Ishikawa (cell line): ENCODE measurements around the gene LYL1.

Source experiments
- CEBPB ChIP-seq: IDR thresholded peaks from 2 replicates; pipeline ENCODE4 v1.6.1; 2012
- CREB1 ChIP-seq: IDR thresholded peaks from 2 replicates; pipeline ENCODE4 v1.6.1; 2012; ENCODE audit warnings: low read depth
- EGR1 ChIP-seq: IDR thresholded peaks from 2 replicates; pipeline ENCODE4 v1.6.1; 2012
- EP300 ChIP-seq: IDR thresholded peaks from 2 replicates; pipeline ENCODE4 v1.6.1; 2012; ENCODE audit warnings: borderline replicate concordance
- FOXM1 ChIP-seq: IDR thresholded peaks from 2 replicates; pipeline ENCODE4 v1.6.1; 2012; ENCODE audit warnings: low read depth, borderline replicate concordance
- NFIC ChIP-seq: IDR thresholded peaks from 2 replicates; pipeline ENCODE4 v1.6.1; 2012
- RAD21 ChIP-seq: IDR thresholded peaks from 2 replicates; pipeline ENCODE4 v1.6.1; 2012; ENCODE audit warnings: low read depth
- TAF1 ChIP-seq: IDR thresholded peaks from 2 replicates; pipeline ENCODE4 v1.6.1; 2012; ENCODE audit warnings: low read depth, mild to moderate bottlenecking
- TCF12 ChIP-seq: IDR thresholded peaks from 2 replicates; pipeline ENCODE4 v1.6.1; 2012; ENCODE audit warnings: low read depth
- TEAD4 ChIP-seq: IDR thresholded peaks from 2 replicates; pipeline ENCODE4 v1.6.1; 2012
- YY1 ChIP-seq: IDR thresholded peaks from 2 replicates; pipeline ENCODE4 v1.6.1; 2012; ENCODE audit warnings: low read depth
- ZBTB7A ChIP-seq: IDR thresholded peaks from 2 replicates; pipeline ENCODE4 v1.6.1; 2012; ENCODE audit warnings: low read depth
- TF ChIP-seq, protein P1 (sequence below): IDR thresholded peaks from 2 replicates; pipeline ENCODE4 v1.6.1; 2012; ENCODE audit warnings: low read depth, mild to moderate bottlenecking
- TF ChIP-seq, protein P2 (sequence below): IDR thresholded peaks from 2 replicates; pipeline ENCODE4 v1.6.1; 2012
- TF ChIP-seq, protein P3 (sequence below): IDR thresholded peaks from 2 replicates; pipeline ENCODE4 v1.6.1; 2012

Gene LYL1

DNA sequence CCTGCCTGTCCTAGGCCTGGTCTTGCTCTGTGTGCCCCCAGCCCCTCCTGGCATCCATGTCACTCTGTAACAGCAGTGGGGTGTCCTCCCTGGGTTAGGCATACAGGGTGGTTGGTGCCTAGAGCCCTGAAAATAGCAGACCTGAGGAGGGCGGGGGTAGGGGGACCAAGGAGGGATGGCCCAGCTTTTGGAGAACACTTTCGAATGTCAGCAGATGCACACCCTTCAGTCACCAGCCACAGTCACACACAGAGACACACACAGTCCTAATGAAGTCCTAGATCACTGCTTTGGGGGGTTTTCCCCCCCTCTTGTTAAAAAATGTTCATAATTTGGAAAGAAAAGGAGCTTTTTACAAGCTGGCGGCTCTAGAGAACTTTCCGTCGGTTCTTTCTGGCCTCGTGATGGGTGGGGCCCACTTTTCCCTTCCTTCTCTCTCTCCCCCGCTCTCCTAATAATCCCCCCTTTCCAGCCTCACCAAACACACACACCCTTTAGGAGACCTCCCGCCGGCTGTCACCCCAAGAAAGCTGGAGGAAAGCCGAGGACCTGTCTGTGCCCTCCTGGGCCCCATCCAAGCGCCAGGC lies 47.9 kb downstream of the LYL1 start:
- TF ChIP-seq FOXM1 = no peak
- TF ChIP-seq CEBPB = no peak
- TF ChIP-seq, protein P1, sequence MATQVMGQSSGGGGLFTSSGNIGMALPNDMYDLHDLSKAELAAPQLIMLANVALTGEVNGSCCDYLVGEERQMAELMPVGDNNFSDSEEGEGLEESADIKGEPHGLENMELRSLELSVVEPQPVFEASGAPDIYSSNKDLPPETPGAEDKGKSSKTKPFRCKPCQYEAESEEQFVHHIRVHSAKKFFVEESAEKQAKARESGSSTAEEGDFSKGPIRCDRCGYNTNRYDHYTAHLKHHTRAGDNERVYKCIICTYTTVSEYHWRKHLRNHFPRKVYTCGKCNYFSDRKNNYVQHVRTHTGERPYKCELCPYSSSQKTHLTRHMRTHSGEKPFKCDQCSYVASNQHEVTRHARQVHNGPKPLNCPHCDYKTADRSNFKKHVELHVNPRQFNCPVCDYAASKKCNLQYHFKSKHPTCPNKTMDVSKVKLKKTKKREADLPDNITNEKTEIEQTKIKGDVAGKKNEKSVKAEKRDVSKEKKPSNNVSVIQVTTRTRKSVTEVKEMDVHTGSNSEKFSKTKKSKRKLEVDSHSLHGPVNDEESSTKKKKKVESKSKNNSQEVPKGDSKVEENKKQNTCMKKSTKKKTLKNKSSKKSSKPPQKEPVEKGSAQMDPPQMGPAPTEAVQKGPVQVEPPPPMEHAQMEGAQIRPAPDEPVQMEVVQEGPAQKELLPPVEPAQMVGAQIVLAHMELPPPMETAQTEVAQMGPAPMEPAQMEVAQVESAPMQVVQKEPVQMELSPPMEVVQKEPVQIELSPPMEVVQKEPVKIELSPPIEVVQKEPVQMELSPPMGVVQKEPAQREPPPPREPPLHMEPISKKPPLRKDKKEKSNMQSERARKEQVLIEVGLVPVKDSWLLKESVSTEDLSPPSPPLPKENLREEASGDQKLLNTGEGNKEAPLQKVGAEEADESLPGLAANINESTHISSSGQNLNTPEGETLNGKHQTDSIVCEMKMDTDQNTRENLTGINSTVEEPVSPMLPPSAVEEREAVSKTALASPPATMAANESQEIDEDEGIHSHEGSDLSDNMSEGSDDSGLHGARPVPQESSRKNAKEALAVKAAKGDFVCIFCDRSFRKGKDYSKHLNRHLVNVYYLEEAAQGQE = no peak
- TF ChIP-seq RAD21 = no peak
- TF ChIP-seq ZBTB7A = no peak
- no peak for TF ChIP-seq CREB1

DNA sequence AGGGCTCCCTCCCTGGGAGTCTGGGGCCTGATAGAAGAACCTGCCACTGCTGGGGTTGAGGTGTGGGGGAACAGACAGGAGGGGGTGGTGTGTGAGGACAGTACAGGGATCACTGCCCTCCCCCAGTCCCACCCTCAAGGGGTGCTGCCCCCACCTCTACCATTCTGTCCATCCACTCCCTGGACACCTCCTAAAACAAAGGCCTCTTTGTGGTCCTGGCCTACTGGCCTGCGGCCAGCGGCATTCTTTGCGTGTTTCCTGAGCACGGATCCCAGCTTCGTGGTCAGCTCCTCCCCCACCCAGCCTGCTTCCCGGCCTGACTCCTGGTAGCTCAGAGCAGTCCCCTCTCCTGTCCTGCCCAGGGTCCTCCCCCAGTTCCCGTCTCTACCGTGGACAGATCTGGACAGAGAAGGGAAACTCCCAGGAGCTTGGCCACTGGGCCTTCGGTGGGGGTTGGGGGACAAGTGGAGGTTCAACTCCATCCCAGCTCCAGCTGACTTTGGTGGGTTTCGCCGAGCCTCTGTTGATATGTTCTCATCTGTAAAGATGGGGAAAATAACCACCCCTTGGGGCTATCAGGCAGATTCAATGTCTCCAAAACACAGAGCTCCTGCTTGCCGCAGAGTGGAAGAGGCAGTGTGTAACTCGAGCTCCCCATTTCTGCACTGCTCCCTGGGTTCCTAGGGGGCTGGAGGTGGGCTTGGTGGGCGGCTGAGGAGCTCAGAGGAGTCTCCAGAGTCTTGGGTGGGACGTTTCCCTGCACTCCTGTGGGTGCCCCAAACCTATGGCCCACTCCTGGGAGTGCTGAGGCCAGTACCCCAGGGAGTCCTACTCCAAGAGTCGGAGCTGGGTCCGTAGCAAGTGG lies 48.7 kb downstream of the LYL1 start:
- TF ChIP-seq EP300 (peak; percentile 84), EGR1 (no peak), CEBPB (no peak), YY1 (no peak; the same call in 1 of the 2 replicates), TEAD4 (peak; percentile 96), TCF12 (peak; percentile 89), RAD21 (peak; percentile 6; the same call in 1 of the 2 replicates), TAF1 (peak; percentile 49; the same call in 1 of the 2 replicates), ZBTB7A (peak; percentile 90), NFIC (peak; percentile 95), FOXM1 (peak; percentile 76; the same call in 1 of the 2 replicates), CREB1 (no peak)
- TF ChIP-seq, protein P2, sequence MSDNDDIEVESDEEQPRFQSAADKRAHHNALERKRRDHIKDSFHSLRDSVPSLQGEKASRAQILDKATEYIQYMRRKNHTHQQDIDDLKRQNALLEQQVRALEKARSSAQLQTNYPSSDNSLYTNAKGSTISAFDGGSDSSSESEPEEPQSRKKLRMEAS = peak; percentile 62; the same call in 1 of the 2 replicates
- TF ChIP-seq, protein P3, sequence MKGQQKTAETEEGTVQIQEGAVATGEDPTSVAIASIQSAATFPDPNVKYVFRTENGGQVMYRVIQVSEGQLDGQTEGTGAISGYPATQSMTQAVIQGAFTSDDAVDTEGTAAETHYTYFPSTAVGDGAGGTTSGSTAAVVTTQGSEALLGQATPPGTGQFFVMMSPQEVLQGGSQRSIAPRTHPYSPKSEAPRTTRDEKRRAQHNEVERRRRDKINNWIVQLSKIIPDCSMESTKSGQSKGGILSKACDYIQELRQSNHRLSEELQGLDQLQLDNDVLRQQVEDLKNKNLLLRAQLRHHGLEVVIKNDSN = no peak
- TF ChIP-seq, protein P1 = no peak; the same call in 1 of the 2 replicates

DNA sequence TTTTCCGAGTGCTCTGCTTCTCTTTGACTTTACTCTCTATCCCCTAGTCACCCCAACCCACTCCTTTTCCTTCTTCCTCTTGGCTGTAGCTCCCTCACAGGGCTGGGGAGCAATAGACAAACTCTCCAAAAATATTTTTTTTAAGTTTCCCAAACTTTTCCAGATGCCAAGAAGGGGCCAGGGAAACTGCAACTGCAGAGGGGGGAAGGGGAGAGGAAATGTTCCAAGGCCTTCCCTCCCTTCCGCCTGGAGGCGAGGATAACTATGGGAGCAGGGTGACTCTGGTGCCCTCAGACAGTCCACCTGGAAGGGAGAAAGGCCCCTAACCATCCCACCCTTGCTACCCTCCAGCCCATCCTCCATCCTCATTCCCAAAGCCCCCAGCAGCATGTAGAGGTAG lies 49.4 kb downstream of the LYL1 start:
- TF ChIP-seq FOXM1 (no peak), CREB1 (no peak), TEAD4 (no peak), EP300 (no peak), EGR1 (no peak), ZBTB7A (no peak), TAF1 (no peak), YY1 (no peak), RAD21 (no peak), TCF12 (no peak), NFIC (no peak), CEBPB (no peak)
- TF ChIP-seq, protein P1 = no peak
- TF ChIP-seq, protein P2 = no peak
- TF ChIP-seq, protein P3 = no peak

DNA sequence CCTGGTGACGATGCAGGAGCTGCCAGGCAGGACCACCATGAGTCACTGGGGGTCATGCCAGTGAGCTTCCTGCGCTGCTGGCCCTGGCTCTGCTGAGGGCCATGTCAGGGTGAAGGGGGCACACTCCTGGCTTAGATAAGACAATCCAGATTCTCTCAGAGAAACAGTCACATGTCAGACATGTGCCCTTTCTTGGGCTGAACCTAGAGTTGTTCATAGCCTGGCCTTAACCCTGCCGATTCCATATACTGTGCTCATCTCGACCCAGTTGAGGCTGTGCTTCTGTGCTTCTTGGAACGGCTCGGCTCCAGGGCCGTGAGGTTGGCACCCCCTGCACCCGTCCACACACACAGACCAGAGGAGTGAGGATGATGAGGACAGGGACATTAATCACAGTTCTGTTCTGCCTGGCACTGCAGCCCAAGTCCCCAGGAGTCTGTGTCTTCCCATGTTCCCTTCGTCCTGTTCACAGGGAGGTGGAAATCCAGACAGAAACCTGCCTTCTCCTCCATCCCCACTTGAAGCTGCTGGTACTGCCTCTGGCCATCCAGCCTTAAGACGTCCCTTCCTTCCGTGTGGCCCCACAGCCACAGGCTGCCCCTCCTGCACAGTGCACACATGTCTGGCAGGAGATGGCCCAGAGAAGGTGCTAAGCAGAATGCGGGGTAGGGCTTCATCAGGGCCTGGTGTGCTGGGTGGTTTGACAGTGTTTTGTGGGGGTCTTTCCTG lies 50.0 kb downstream of the LYL1 start:
- TF ChIP-seq YY1 (no peak), TCF12 (no peak), ZBTB7A (no peak), CEBPB (no peak), TEAD4 (no peak), NFIC (no peak), RAD21 (no peak), EGR1 (no peak), CREB1 (no peak), EP300 (no peak), TAF1 (no peak), FOXM1 (no peak)
- TF ChIP-seq, protein P3 = no peak
- TF ChIP-seq, protein P2 = no peak
- TF ChIP-seq, protein P1 = no peak
